Measurements from ENCODE around the gene LURAP1L.

GRCh38 chr9:12778389-12778788 is 3.6 kb downstream of the LURAP1L start:
- TF ChIP-seq CTCF (conservative IDR thresholded peaks at IDR 0.05 in 1 of 2, IDR thresholded peaks at IDR 0.05 in 1 of 2; ENCODE audit: low read depth in 1 of 2, low read length in 2 of 2) (no peak), EZH2 (IDR thresholded peaks at IDR 0.05; ENCODE audit: low read length, missing control alignments) (no peak)
